Fibroblast of lung (primary cell): ENCODE measurements around the gene MVP.

ENCODE experiments used
- CTCF ChIP-seq, 2 donors: IDR thresholded peaks in 1 of 2; conservative IDR thresholded peaks in 1 of 2; 1 replicate in 1 of 2; 2 replicates in 1 of 2; pipeline ENCODE4 v1.5.1; 2011 to 2012; ENCODE audit warnings: low read length in 2 of 2, control low read depth in 1 of 2, inconsistent platforms in 1 of 2, low read depth in 1 of 2, mild to moderate bottlenecking in 1 of 2
- EZH2 ChIP-seq: IDR thresholded peaks from 2 replicates; pipeline ENCODE4 v1.5.1; 2012; ENCODE audit warnings: low read length, control low read depth, mild to moderate bottlenecking; ENCODE audit errors: missing control alignments

GRCh38 chr16:29876594-29877249 lies 56.5 kb downstream of the MVP start:
- TF ChIP-seq CTCF (conservative IDR thresholded peaks at IDR 0.05 in 1 of 2, IDR thresholded peaks at IDR 0.05 in 1 of 2; ENCODE audit: low read depth in 1 of 2, low read length in 2 of 2), result no peak
- TF ChIP-seq EZH2, result peak; percentile 76
